ENCODE data around the gene CASK. TPM values are rescaled to one million over a fixed set of nuclear protein-coding genes. Genes with fewer than 3 reads are reported as not detected.

Gene CASK
- total RNA-seq, 1 experiment from 2014 or later, result 15.8 TPM

- DNase-seq (ENCODE audit: low read depth in 1 of 2, low spot score in 2 of 2), result peak in 1 of 2 experiments; percentile 7
- H3K27me3 ChIP-seq (replicated peaks), result no peaks in the 10 kb centered on the region
- peaks cover 8% of the 10 kb centered on the region for H3K4me1 ChIP-seq (replicated peaks)
- no peaks in the 10 kb centered on the region for H3K36me3 ChIP-seq
- no peaks in the 10 kb centered on the region for H3K9me3 ChIP-seq (replicated peaks)
- no peak overlapping the region for H3K27ac ChIP-seq
- no peak overlapping the region for H3K4me3 ChIP-seq
Observed at GRCh38 chrX:41781500-41781899, 141.9 kb downstream of the CASK start.

DNA sequence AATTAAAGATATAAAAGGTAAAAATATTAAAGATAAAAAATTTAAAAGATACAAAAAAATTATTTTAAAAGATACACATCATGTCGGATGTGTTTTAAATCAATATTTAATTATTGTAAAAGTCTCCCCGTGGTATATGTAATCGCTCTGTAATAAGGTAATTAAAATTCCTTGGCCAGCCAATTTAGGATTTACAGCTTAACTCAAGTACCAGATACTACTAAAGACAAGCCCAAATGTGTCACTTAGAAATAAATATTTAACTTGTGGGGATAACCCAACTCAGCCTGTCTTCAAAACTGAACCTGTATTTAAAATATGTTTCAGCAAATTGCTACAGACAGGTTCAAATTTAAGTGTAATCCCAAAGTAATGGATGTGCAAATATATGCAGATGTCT, 143.4 kb downstream of the CASK start:
- no peaks in the 10 kb centered on the region for H3K27me3 ChIP-seq (replicated peaks)
- no peak for DNase-seq (ENCODE audit: low read depth in 1 of 2, low spot score in 2 of 2)
- no peaks in the 10 kb centered on the region for H3K9me3 ChIP-seq (replicated peaks)
- H3K4me3 ChIP-seq, result no peak overlapping the region
- H3K4me1 ChIP-seq (replicated peaks), result peaks cover 8% of the 10 kb centered on the region
- H3K27ac ChIP-seq, result no peak overlapping the region
- no peaks in the 10 kb centered on the region for H3K36me3 ChIP-seq

GRCh38 chrX:41779030-41779564, 144.3 kb downstream of the CASK start:
- peaks cover 8% of the 10 kb centered on the region for H3K4me1 ChIP-seq (replicated peaks)
- no peaks in the 10 kb centered on the region for H3K27me3 ChIP-seq (replicated peaks)
- H3K4me3 ChIP-seq, result no peak overlapping the region
- H3K36me3 ChIP-seq, result no peaks in the 10 kb centered on the region
- no peaks in the 10 kb centered on the region for H3K9me3 ChIP-seq (replicated peaks)
- H3K27ac ChIP-seq, result peak overlapping the region; percentile 47; the same call in 1 of the 2 replicates
- DNase-seq (ENCODE audit: low read depth in 1 of 2, low spot score in 2 of 2), result peak; percentile 46 to 77

DNA sequence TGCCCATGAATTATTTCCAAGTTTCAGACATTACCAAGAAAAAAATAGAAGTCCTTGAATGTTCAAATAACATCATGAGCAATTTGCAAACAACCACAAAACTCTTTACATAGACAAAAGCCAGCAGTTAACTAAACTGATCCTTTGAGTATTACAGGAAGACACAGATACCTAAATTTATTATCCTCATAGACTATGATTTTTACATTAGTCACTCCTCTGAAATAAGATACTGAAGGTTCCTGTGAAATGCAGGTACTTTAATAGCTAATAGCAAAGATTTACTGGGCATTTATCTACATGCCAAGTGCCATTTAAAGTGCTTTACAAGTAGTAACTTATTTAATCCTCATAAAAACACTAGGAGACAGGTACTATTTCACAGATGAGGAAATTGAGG, 161.7 kb downstream of the CASK start:
- H3K27me3 ChIP-seq (replicated peaks), result no peaks in the 10 kb centered on the region
- no peak overlapping the region for H3K27ac ChIP-seq
- no peaks in the 10 kb centered on the region for H3K9me3 ChIP-seq (replicated peaks)
- no peak for DNase-seq (ENCODE audit: low read depth in 1 of 2, low spot score in 2 of 2)
- no peaks in the 10 kb centered on the region for H3K36me3 ChIP-seq
- H3K4me3 ChIP-seq, result no peak overlapping the region
- H3K4me1 ChIP-seq (replicated peaks), result no peaks in the 10 kb centered on the region

- Histone ChIP-seq H3K27ac (no peak overlapping the region), H3K9me3 (replicated peaks) (no peaks in the 10 kb centered on the region), H3K4me3 (no peak overlapping the region), H3K36me3 (no peaks in the 10 kb centered on the region), H3K27me3 (replicated peaks) (no peaks in the 10 kb centered on the region), H3K4me1 (replicated peaks) (no peaks in the 10 kb centered on the region)
- no peak for DNase-seq (ENCODE audit: low read depth in 1 of 2, low spot score in 2 of 2)
Observed at GRCh38 chrX:41761169-41761568, 162.2 kb downstream of the CASK start.

DNA sequence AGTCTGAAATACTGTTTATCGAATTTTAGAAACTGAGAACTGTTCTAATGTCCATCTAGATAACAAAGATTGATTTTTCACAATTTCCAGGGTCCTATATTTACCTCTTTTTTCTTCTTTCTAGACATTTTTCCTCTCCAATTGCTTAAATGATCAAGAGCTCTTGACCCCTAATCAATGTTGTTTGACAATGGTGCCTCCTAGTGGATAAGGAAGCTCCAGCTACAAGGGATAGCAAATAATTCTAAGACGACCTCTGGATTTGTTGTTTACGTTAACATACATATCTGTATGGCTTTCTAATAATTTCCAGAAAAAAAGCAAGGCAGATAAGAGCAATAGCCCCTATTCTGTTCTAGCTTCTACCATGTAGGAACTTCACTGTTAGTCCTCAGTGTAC, 163.5 kb downstream of the CASK start:
- Histone ChIP-seq H3K27me3 (replicated peaks) (no peaks in the 10 kb centered on the region), H3K4me3 (no peak overlapping the region), H3K27ac (no peak overlapping the region), H3K36me3 (no peaks in the 10 kb centered on the region), H3K9me3 (replicated peaks) (no peaks in the 10 kb centered on the region), H3K4me1 (replicated peaks) (no peaks in the 10 kb centered on the region)
- DNase-seq (ENCODE audit: low read depth in 1 of 2, low spot score in 2 of 2), result no peak

GRCh38 chrX:41758401-41758800, 165.0 kb downstream of the CASK start:
- DNase-seq (ENCODE audit: low read depth in 1 of 2, low spot score in 2 of 2), result no peak
- H3K9me3 ChIP-seq (replicated peaks), result no peaks in the 10 kb centered on the region
- no peak overlapping the region for H3K27ac ChIP-seq
- no peak overlapping the region for H3K4me3 ChIP-seq
- H3K27me3 ChIP-seq (replicated peaks), result no peaks in the 10 kb centered on the region
- H3K4me1 ChIP-seq (replicated peaks), result no peaks in the 10 kb centered on the region
- H3K36me3 ChIP-seq, result no peaks in the 10 kb centered on the region

DNA sequence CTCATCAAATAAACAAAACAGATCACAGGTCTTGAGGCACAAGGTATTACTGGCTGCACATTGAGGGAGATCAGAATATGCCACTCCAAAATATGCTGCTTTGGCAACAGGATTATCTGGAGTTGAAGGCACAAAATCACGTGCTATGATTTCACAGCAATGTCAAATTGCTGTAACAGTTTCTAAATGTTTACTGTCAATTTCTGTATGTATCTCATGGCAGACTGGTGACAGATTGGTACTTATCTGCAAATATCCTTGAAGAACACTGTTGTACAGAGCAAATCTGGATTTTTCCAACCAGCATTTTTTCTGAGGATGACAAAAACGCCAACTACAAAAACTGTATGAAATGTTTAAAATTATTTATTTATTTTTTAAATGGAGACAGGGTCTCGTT, 172.6 kb downstream of the CASK start:
- Histone ChIP-seq H3K27me3 (replicated peaks) (no peaks in the 10 kb centered on the region), H3K4me3 (no peak overlapping the region), H3K36me3 (no peaks in the 10 kb centered on the region), H3K9me3 (replicated peaks) (no peaks in the 10 kb centered on the region), H3K27ac (no peak overlapping the region), H3K4me1 (replicated peaks) (no peaks in the 10 kb centered on the region)
- no peak for DNase-seq (ENCODE audit: low read depth in 1 of 2, low spot score in 2 of 2)

GRCh38 chrX:41739871-41740270, 183.5 kb downstream of the CASK start:
- DNase-seq (ENCODE audit: low read depth in 1 of 2, low spot score in 2 of 2), result no peak
- Histone ChIP-seq H3K27ac (no peak overlapping the region), H3K9me3 (replicated peaks) (no peaks in the 10 kb centered on the region), H3K4me1 (replicated peaks) (no peaks in the 10 kb centered on the region), H3K27me3 (replicated peaks) (no peaks in the 10 kb centered on the region), H3K36me3 (no peaks in the 10 kb centered on the region), H3K4me3 (no peak overlapping the region)

DNA sequence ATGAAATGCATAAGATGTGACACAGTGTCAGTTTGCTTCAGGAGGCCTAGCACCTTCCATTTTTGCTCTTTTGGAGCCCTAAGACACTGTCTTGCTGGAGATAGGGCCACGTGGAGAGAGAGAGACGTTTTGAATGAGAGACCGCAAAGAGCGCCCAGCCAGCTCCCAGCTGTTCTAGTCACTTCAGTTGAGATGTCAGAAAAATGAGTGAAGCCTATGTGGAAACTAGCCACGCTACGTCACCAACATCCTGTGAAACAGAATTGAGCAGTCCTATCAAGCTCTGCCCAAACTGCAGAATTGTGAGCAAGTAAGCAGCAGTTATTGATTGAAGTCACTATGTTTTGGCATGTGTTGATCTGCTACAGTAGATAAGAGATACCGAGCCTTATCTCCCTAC, 186.3 kb downstream of the CASK start:
- Histone ChIP-seq H3K9me3 (replicated peaks) (no peaks in the 10 kb centered on the region), H3K27me3 (replicated peaks) (no peaks in the 10 kb centered on the region), H3K27ac (no peak overlapping the region), H3K4me3 (no peak overlapping the region), H3K4me1 (replicated peaks) (no peaks in the 10 kb centered on the region), H3K36me3 (no peaks in the 10 kb centered on the region)
- no peak for DNase-seq (ENCODE audit: low read depth in 1 of 2, low spot score in 2 of 2)

DNA sequence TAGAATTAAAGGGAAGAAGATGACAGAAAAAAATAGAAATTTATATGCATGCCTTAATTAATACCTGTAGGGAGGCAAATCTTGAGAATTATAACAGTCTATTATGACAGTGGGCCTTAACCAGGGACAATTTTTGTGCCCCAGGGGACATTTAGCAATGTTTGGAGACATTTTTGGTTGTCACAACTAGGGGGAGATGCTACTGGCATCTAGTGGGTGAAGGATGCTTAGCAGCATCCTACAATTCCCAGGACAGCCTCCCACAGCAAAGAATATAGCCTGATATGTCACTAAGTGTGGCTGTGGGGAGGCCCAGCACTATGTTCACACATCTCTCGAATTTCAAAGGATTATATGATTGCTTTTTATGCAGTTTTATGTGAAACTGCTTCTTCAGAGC, 188.8 kb downstream of the CASK start:
- H3K27me3 ChIP-seq (replicated peaks), result no peaks in the 10 kb centered on the region
- H3K9me3 ChIP-seq (replicated peaks), result no peaks in the 10 kb centered on the region
- peaks cover 5% of the 10 kb centered on the region; the same call in 1 of the 2 replicates for H3K4me1 ChIP-seq (replicated peaks)
- no peaks in the 10 kb centered on the region for H3K36me3 ChIP-seq
- no peak overlapping the region for H3K27ac ChIP-seq
- no peak for DNase-seq (ENCODE audit: low read depth in 1 of 2, low spot score in 2 of 2)
- H3K4me3 ChIP-seq, result no peak overlapping the region

- H3K36me3 ChIP-seq, result no peaks in the 10 kb centered on the region
Observed at GRCh38 chrX:41733939-41734338, 189.4 kb downstream of the CASK start.

GRCh38 chrX:41732260-41732659, 191.1 kb downstream of the CASK start:
- H3K27me3 ChIP-seq (replicated peaks), result no peaks in the 10 kb centered on the region
- H3K4me1 ChIP-seq (replicated peaks), result peaks cover 5% of the 10 kb centered on the region; the same call in 1 of the 2 replicates
- H3K9me3 ChIP-seq (replicated peaks), result no peaks in the 10 kb centered on the region
- no peaks in the 10 kb centered on the region for H3K36me3 ChIP-seq
- no peak overlapping the region for H3K27ac ChIP-seq
- no peak for DNase-seq (ENCODE audit: low read depth in 1 of 2, low spot score in 2 of 2)
- no peak overlapping the region for H3K4me3 ChIP-seq

More at GRCh38 chrX:41733939-41734338, 189.4 kb downstream of the CASK start:
- Histone ChIP-seq H3K4me3 (no peak overlapping the region), H3K4me1 (replicated peaks) (peaks cover 5% of the 10 kb centered on the region; the same call in 1 of the 2 replicates), H3K27me3 (replicated peaks) (no peaks in the 10 kb centered on the region), H3K27ac (no peak overlapping the region), H3K9me3 (replicated peaks) (no peaks in the 10 kb centered on the region)
- no peak for DNase-seq (ENCODE audit: low read depth in 1 of 2, low spot score in 2 of 2)

- no peaks in the 10 kb centered on the region for H3K9me3 ChIP-seq (replicated peaks)
- H3K4me3 ChIP-seq, result no peak overlapping the region
- H3K27me3 ChIP-seq (replicated peaks), result no peaks in the 10 kb centered on the region
- peak in 1 of 2 experiments; percentile 6 for DNase-seq (ENCODE audit: low read depth in 1 of 2, low spot score in 2 of 2)
- peaks cover 5% of the 10 kb centered on the region; the same call in 1 of the 2 replicates for H3K4me1 ChIP-seq (replicated peaks)
- H3K27ac ChIP-seq, result no peak overlapping the region
- no peaks in the 10 kb centered on the region for H3K36me3 ChIP-seq
Observed at GRCh38 chrX:41730081-41730480, 193.3 kb downstream of the CASK start.

- Histone ChIP-seq H3K36me3 (no peaks in the 10 kb centered on the region), H3K27me3 (replicated peaks) (no peaks in the 10 kb centered on the region), H3K4me1 (replicated peaks) (peaks cover 5% of the 10 kb centered on the region; the same call in 1 of the 2 replicates), H3K9me3 (replicated peaks) (no peaks in the 10 kb centered on the region), H3K4me3 (no peak overlapping the region), H3K27ac (no peak overlapping the region)
- DNase-seq (ENCODE audit: low read depth in 1 of 2, low spot score in 2 of 2), result no peak
Observed at GRCh38 chrX:41728125-41728524, 195.2 kb downstream of the CASK start.

Data from SJSA1 (cell line).